H9 (cell line): ENCODE data around the gene ACVR1. TPM values are rescaled to one million over a fixed set of nuclear protein-coding genes. Genes with fewer than 3 reads are reported as not detected.

Experiments
- DNase-seq: peaks from one replicate; pipeline ENCODE4 v3.0.0-alpha.2; 2017
- H2AFZ ChIP-seq: one replicate; pipeline ENCODE4 v1.6.1; 2013; ENCODE audit warnings: mild to moderate bottlenecking, low read length, control low read depth, moderate library complexity
- H2AK5ac ChIP-seq: 2 replicates; pipeline ENCODE4 v1.6.1; 2013; ENCODE audit warnings: low read length, control low read depth, mixed read lengths; ENCODE audit not compliant: insufficient read length
- H2BK120ac ChIP-seq: one replicate; pipeline ENCODE4 v1.6.1; 2013; ENCODE audit warnings: low read depth, mild to moderate bottlenecking, low read length, control low read depth, inconsistent platforms; ENCODE audit not compliant: poor library complexity, severe bottlenecking
- H2BK12ac ChIP-seq: 2 replicates; pipeline ENCODE4 v1.6.1; 2013; ENCODE audit warnings: low read length, control low read depth, mixed read lengths, low read depth; ENCODE audit not compliant: insufficient read length
- H2BK15ac ChIP-seq: 2 replicates; pipeline ENCODE4 v1.6.1; 2013; ENCODE audit warnings: low read depth, low read length, control low read depth
- H2BK20ac ChIP-seq: one replicate; pipeline ENCODE4 v1.6.1; 2013; ENCODE audit warnings: low read depth, mild to moderate bottlenecking, low read length, control low read depth, inconsistent platforms; ENCODE audit not compliant: poor library complexity, severe bottlenecking
- H2BK5ac ChIP-seq: 2 replicates; pipeline ENCODE4 v1.6.1; 2013; ENCODE audit warnings: low read length, control low read depth, mixed read lengths; ENCODE audit not compliant: insufficient read length
- H3K14ac ChIP-seq: 2 replicates; pipeline ENCODE4 v1.6.1; 2013; ENCODE audit warnings: low read length, control low read depth; ENCODE audit not compliant: insufficient read depth
- H3K18ac ChIP-seq: 2 replicates; pipeline ENCODE4 v1.6.1; 2013; ENCODE audit warnings: low read depth, mild to moderate bottlenecking, mixed read lengths, low read length, control low read depth; ENCODE audit not compliant: insufficient read length
- H3K23ac ChIP-seq: 2 replicates; pipeline ENCODE4 v1.6.1; 2013; ENCODE audit warnings: low read length, control low read depth, mixed read lengths, low read depth; ENCODE audit not compliant: insufficient read length
- H3K23me2 ChIP-seq: 2 replicates; pipeline ENCODE4 v1.6.1; 2013; ENCODE audit warnings: low read depth, mild to moderate bottlenecking, mixed read lengths, low read length, control low read depth; ENCODE audit not compliant: insufficient read length, poor library complexity, severe bottlenecking
- H3K27ac ChIP-seq: 2 replicates; pipeline ENCODE4 v1.5.1; 2013; ENCODE audit warnings: low read length, control low read depth, mixed read lengths, low read depth; ENCODE audit not compliant: insufficient read length
- H3K27me3 ChIP-seq: 2 replicates; pipeline ENCODE4 v1.6.1; 2013; ENCODE audit warnings: low read length, control low read depth, inconsistent platforms; ENCODE audit not compliant: insufficient read depth
- H3K4ac ChIP-seq: 2 replicates; pipeline ENCODE4 v1.6.1; 2013; ENCODE audit warnings: low read depth, mild to moderate bottlenecking, control low read depth, inconsistent platforms, low read length, moderate library complexity
- H3K4me1 ChIP-seq: 2 replicates; pipeline ENCODE4 v1.6.1; 2013; ENCODE audit warnings: low read length, control low read depth, inconsistent platforms; ENCODE audit not compliant: insufficient read depth
- H3K4me2 ChIP-seq: 2 replicates; pipeline ENCODE4 v1.6.1; 2013; ENCODE audit warnings: low read length, control low read depth, mixed read lengths; ENCODE audit not compliant: insufficient read length, insufficient read depth
- H3K56ac ChIP-seq: 2 replicates; pipeline ENCODE4 v1.6.1; 2013; ENCODE audit warnings: low read depth, mild to moderate bottlenecking, mixed read lengths, low read length, control low read depth; ENCODE audit not compliant: insufficient read length
- H3K79me1 ChIP-seq: 2 replicates; pipeline ENCODE4 v1.6.1; 2013; ENCODE audit warnings: low read depth, mild to moderate bottlenecking, moderate library complexity, low read length, control low read depth, inconsistent platforms; ENCODE audit not compliant: insufficient read depth, poor library complexity, severe bottlenecking
- H3K79me2 ChIP-seq: 2 replicates; pipeline ENCODE4 v1.6.1; 2013; ENCODE audit warnings: low read length, control low read depth, inconsistent platforms; ENCODE audit not compliant: insufficient read depth
- H3K9ac ChIP-seq: 2 replicates; pipeline ENCODE4 v1.6.1; 2013; ENCODE audit warnings: low read length, control low read depth, mixed read lengths; ENCODE audit not compliant: insufficient read length; ENCODE audit errors: extremely low read depth
- H3K9me3 ChIP-seq: one replicate; pipeline ENCODE4 v1.6.1; 2013; ENCODE audit warnings: low read depth, low read length, inconsistent platforms; ENCODE audit not compliant: control insufficient read depth
- H3T11ph ChIP-seq: one replicate; pipeline ENCODE4 v1.6.1; 2013; ENCODE audit warnings: mild to moderate bottlenecking, low read length, control low read depth, inconsistent platforms
- H4K20me1 ChIP-seq: one replicate; pipeline ENCODE4 v1.6.1; 2013; ENCODE audit not compliant: control insufficient read depth, insufficient read length, insufficient read depth
- H4K5ac ChIP-seq: 2 replicates; pipeline ENCODE4 v1.6.1; 2013; ENCODE audit warnings: low read depth, mild to moderate bottlenecking, mixed read lengths, low read length, control low read depth; ENCODE audit not compliant: insufficient read length
- H4K8ac ChIP-seq: replicated peaks from 2 replicates; pipeline ENCODE4 v1.6.1; 2013; ENCODE audit warnings: low read length, control low read depth, mixed read lengths, low read depth; ENCODE audit not compliant: insufficient read length
- H4K91ac ChIP-seq: 2 replicates; pipeline ENCODE4 v1.6.1; 2013; ENCODE audit warnings: low read depth, mild to moderate bottlenecking, moderate library complexity, mixed read lengths, low read length, control low read depth; ENCODE audit not compliant: insufficient read length
- H3K27ac Mint-ChIP-seq, 3 experiments: 2 replicates in 2 of 3; 3 replicates in 1 of 3; pipeline ENCODE4 v1.8.0; 2020 to 2021; ENCODE audit warnings: mixed read lengths in 3 of 3, mild to moderate bottlenecking in 1 of 3, moderate library complexity in 1 of 3
- H3K27me3 Mint-ChIP-seq: 2 replicates; pipeline ENCODE4 v1.8.0; 2021; ENCODE audit warnings: low read depth, mild to moderate bottlenecking, moderate library complexity, mixed read lengths
- H3K36me3 Mint-ChIP-seq, 3 experiments: 2 replicates in 2 of 3; 3 replicates in 1 of 3; pipeline ENCODE4 v1.8.0; 2020 to 2021; ENCODE audit warnings: low read depth in 3 of 3, mixed read lengths in 3 of 3; ENCODE audit not compliant: insufficient read depth in 1 of 3
- H3K4me1 Mint-ChIP-seq, 2 experiments: 2 replicates each; pipeline ENCODE4 v1.8.0; 2020; ENCODE audit warnings: mixed read lengths in 2 of 2
- H3K4me3 Mint-ChIP-seq, 2 experiments: 2 replicates in 1 of 2; 3 replicates in 1 of 2; pipeline ENCODE4 v1.8.0; 2020 to 2021; ENCODE audit warnings: mild to moderate bottlenecking in 2 of 2, mixed read lengths in 2 of 2, moderate library complexity in 1 of 2
- H3K9me3 Mint-ChIP-seq, 2 experiments: 2 replicates in 1 of 2; 3 replicates in 1 of 2; pipeline ENCODE4 v1.8.0; 2020; ENCODE audit warnings: mild to moderate bottlenecking in 2 of 2, mixed read lengths in 2 of 2, moderate library complexity in 1 of 2
- WGBS: extraction: QIAGEN DNeasy Blood & Tissue Kit; methylation state at CpG from one replicate; pipeline ENCODE4 v1.1.7; 2013; ENCODE audit warnings: missing lambda C conversion rate, low lambda C conversion rate, mixed read lengths; ENCODE audit not compliant: insufficient read length; ENCODE audit errors: extremely low coverage; 5-methylcytosine and 5-hydroxymethylcytosine counted together
- total RNA-seq: library from RNA; stranded (reverse); gene quantifications from 2 replicates; pipeline ENCODE4 v1.2.1, GENCODE V29; 2021
- TF ChIP-seq, protein P1 (sequence below): fragments of 200-600 bp; sonication (generic); conservative IDR thresholded peaks from 3 replicates; pipeline ENCODE4 v1.8.0; 2021; ENCODE audit warnings: antibody characterized with exemption, mild to moderate bottlenecking

ACVR1 gene
- total RNA-seq, 1 experiment from 2014 or later = 21.2 TPM

DNA sequence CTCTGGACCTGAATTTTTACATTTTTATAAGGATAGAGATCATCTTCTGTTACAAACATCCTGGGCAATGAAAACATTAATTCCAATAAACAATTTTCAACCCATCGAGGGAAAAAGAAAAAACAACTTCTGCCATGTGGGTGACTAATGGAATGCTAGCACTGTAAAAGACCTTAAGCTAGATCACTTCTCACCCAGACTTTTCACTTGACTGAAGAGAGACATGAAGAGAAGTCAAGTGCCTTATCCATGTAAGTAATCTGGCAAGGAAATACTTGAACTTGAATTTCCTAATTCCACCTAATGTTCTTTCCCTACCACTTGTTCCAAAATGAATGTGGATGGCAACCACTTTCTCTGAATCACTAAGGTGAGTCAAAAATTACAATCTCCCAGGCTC is 149.2 kb downstream of the ACVR1 start:
- no peak overlapping the region for H3K18ac ChIP-seq
- no peak overlapping the region for H2AK5ac ChIP-seq
- no peaks in the 10 kb centered on the region for H3K23me2 ChIP-seq
- no peaks in the 10 kb centered on the region for H3K27me3 ChIP-seq
- no peaks in the 10 kb centered on the region for H3K9me3 ChIP-seq
- no peak overlapping the region for H3K4ac ChIP-seq
- WGBS = no CpG with 5 or more reads among the region's 1 CpG
- no peaks in the 10 kb centered on the region for H3K79me1 ChIP-seq
- no peak overlapping the region for H3K4me2 ChIP-seq
- no peak overlapping the region for H2BK5ac ChIP-seq
- H3K14ac ChIP-seq = no peak overlapping the region
- no peak overlapping the region for H2BK12ac ChIP-seq
- no peak for DNase-seq
- H3K4me1 ChIP-seq = no peaks in the 10 kb centered on the region
- peaks cover 21 to 26% of the 10 kb centered on the region in 2 experiments for H3K9me3 Mint-ChIP-seq
- no peak overlapping the region for H3K56ac ChIP-seq
- H3K79me2 ChIP-seq = no peaks in the 10 kb centered on the region
- no peak overlapping the region for H3K9ac ChIP-seq
- H3T11ph ChIP-seq = no peak overlapping the region
- no peaks in the 10 kb centered on the region for H3K27me3 Mint-ChIP-seq
- no peak overlapping the region for H2BK15ac ChIP-seq
- H4K5ac ChIP-seq = no peak overlapping the region
- no peak overlapping the region for H2AFZ ChIP-seq
- TF ChIP-seq, protein P1, sequence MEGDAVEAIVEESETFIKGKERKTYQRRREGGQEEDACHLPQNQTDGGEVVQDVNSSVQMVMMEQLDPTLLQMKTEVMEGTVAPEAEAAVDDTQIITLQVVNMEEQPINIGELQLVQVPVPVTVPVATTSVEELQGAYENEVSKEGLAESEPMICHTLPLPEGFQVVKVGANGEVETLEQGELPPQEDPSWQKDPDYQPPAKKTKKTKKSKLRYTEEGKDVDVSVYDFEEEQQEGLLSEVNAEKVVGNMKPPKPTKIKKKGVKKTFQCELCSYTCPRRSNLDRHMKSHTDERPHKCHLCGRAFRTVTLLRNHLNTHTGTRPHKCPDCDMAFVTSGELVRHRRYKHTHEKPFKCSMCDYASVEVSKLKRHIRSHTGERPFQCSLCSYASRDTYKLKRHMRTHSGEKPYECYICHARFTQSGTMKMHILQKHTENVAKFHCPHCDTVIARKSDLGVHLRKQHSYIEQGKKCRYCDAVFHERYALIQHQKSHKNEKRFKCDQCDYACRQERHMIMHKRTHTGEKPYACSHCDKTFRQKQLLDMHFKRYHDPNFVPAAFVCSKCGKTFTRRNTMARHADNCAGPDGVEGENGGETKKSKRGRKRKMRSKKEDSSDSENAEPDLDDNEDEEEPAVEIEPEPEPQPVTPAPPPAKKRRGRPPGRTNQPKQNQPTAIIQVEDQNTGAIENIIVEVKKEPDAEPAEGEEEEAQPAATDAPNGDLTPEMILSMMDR = no peak
- no peak overlapping the region for H3K23ac ChIP-seq
- H4K20me1 ChIP-seq = no peaks in the 10 kb centered on the region
- H3K27ac ChIP-seq = no peak overlapping the region
- no peak overlapping the region for H4K91ac ChIP-seq
- H2BK20ac ChIP-seq = no peak overlapping the region
- H3K27ac Mint-ChIP-seq = no peak overlapping the region
- no peak overlapping the region for H2BK120ac ChIP-seq
- peaks cover 25 to 51% (median 46%) of the 10 kb centered on the region in 3 experiments for H3K36me3 Mint-ChIP-seq
- H3K4me1 Mint-ChIP-seq = no peaks in the 10 kb centered on the region; a peak in 2 of 4 replicates
- H4K8ac ChIP-seq = no peak overlapping the region
- H3K4me3 Mint-ChIP-seq = no peak overlapping the region
